ENCODE data around the gene TMPRSS2. TPM values are rescaled to one million over a fixed set of nuclear protein-coding genes. Genes with fewer than 3 reads are reported as not detected.

Gene TMPRSS2
- total RNA-seq, 3 donors from 2014 or later (not counting 1 experiment from before 2014, with no cell fraction given), result not detected

DNA sequence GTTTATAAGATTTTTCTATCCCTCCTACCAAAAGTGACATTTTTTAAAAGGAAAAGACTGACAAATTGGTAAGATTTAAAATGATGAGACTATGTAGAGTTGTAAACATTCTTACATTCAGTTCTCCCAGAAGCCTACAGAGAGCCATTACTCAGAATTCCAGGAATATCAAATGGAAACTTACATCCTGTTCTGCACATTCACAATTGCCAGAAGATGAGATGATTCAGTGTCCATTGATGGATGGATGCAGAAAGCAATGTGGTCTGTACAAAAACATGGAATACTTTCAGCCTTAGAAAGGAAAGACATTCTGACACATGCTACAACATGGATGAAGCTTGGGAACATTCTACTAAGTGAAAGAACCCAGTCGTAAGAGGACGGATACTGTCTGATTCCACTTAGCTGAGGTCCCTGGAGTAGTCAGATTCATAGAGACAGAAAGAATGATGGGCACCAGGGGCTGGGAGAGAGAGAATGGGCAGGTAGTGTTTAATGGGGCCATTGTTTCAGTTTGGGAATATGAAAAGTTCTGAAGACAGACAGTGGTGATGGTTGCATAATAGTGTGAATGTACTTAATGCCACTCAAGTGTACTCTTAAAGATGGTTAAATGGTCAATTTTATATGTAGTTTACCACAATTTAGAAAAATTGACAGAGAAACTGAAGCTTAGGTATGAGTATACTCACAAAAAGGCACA is 65.3 kb downstream of the TMPRSS2 start:
- no peaks in the 10 kb centered on the region for H3K4me1 Mint-ChIP-seq
- H3K36me3 ChIP-seq (ENCODE audit: control insufficient read depth, insufficient read depth, low read length), result peaks cover 76% of the 10 kb centered on the region
- no peak overlapping the region for H3K4me3 Mint-ChIP-seq
- 96% methylated on average over 2 of the region's 2 CpGs for WGBS (ENCODE audit: insufficient coverage)
- TF ChIP-seq, protein P1, sequence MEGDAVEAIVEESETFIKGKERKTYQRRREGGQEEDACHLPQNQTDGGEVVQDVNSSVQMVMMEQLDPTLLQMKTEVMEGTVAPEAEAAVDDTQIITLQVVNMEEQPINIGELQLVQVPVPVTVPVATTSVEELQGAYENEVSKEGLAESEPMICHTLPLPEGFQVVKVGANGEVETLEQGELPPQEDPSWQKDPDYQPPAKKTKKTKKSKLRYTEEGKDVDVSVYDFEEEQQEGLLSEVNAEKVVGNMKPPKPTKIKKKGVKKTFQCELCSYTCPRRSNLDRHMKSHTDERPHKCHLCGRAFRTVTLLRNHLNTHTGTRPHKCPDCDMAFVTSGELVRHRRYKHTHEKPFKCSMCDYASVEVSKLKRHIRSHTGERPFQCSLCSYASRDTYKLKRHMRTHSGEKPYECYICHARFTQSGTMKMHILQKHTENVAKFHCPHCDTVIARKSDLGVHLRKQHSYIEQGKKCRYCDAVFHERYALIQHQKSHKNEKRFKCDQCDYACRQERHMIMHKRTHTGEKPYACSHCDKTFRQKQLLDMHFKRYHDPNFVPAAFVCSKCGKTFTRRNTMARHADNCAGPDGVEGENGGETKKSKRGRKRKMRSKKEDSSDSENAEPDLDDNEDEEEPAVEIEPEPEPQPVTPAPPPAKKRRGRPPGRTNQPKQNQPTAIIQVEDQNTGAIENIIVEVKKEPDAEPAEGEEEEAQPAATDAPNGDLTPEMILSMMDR (IDR thresholded peaks at IDR 0.05), result no peak
- DNase-seq, result no peak
- H3K9me3 Mint-ChIP-seq, result no peaks in the 10 kb centered on the region
- intact Hi-C loops (cut with micrococcal nuclease), result no loop called here
- H3K36me3 Mint-ChIP-seq, result peaks cover 47% of the 10 kb centered on the region
- no peak overlapping the region for H3K27ac ChIP-seq (ENCODE audit: low read length)
- no peaks in the 10 kb centered on the region for H3K4me1 ChIP-seq (ENCODE audit: control insufficient read depth, insufficient read depth, low read length)
- no peak for ATAC-seq
- no peaks in the 10 kb centered on the region for H3K27me3 ChIP-seq (ENCODE audit: control insufficient read depth, insufficient read depth, low read length)
- H3K9me3 ChIP-seq (ENCODE audit: control insufficient read depth, insufficient read depth, low read length), result no peaks in the 10 kb centered on the region
- no peak overlapping the region for H3K27ac Mint-ChIP-seq
- no peak overlapping the region for H3K4me3 ChIP-seq (ENCODE audit: low read length)
- no peaks in the 10 kb centered on the region for H3K27me3 Mint-ChIP-seq (ENCODE audit: low read depth in 2 of 2)

DNA sequence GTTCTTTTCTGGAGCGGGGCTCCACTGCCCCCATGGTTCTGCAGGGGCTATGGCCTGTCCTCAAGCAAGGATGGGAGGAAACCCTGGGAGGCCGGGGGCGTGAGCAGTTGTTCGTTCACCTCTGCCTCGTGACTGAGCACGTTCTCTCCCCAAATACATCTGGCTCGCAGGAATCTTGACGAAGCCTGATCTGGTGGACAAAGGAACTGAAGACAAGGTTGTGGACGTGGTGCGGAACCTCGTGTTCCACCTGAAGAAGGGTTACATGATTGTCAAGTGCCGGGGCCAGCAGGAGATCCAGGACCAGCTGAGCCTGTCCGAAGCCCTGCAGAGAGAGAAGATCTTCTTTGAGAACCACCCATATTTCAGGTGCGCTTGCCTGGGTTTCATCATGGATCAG is 66.4 kb downstream of the TMPRSS2 start:
- no peaks in the 10 kb centered on the region for H3K9me3 Mint-ChIP-seq
- WGBS (ENCODE audit: insufficient coverage), result 98% methylated on average over 14 of the region's 14 CpGs
- DNase-seq (no peak), ATAC-seq (no peak)
- no peak overlapping the region for H3K27ac Mint-ChIP-seq
- TF ChIP-seq, protein P1 (IDR thresholded peaks at IDR 0.05), result no peak
- intact Hi-C loops (cut with micrococcal nuclease), result no loop called here
- Histone ChIP-seq H3K4me3 (ENCODE audit: low read length) (no peak overlapping the region), H3K4me1 (ENCODE audit: control insufficient read depth, insufficient read depth, low read length) (no peaks in the 10 kb centered on the region), H3K36me3 (ENCODE audit: control insufficient read depth, insufficient read depth, low read length) (peaks cover 78% of the 10 kb centered on the region), H3K27ac (ENCODE audit: low read length) (no peak overlapping the region), H3K27me3 (ENCODE audit: control insufficient read depth, insufficient read depth, low read length) (no peaks in the 10 kb centered on the region), H3K9me3 (ENCODE audit: control insufficient read depth, insufficient read depth, low read length) (no peaks in the 10 kb centered on the region)
- no peak overlapping the region for H3K4me3 Mint-ChIP-seq
- H3K36me3 Mint-ChIP-seq, result peaks cover 48% of the 10 kb centered on the region
- no peaks in the 10 kb centered on the region for H3K4me1 Mint-ChIP-seq
- no peaks in the 10 kb centered on the region for H3K27me3 Mint-ChIP-seq (ENCODE audit: low read depth in 2 of 2)

DNA sequence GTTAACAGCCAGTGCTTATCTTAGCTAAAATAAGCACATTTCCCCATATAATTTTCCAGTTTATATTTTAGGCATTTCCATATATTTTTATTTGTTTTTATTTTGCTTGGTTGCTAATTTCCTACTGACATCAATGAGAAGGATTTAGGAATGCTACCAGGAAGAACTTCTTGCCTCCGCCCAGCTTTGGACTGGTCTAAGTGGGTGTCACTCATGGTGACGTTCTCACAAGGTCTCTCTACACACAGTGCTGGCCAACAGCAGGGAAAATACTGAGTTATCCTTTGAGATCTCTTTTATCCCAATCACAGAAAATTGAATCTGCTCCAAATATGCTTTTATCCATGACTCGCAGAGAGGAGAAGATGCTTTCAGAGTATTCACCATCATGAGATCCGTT is 68.7 kb downstream of the TMPRSS2 start:
- H3K36me3 Mint-ChIP-seq, result peaks cover 60% of the 10 kb centered on the region

More for the DNA sequence above, 68.7 kb downstream of the TMPRSS2 start:
- Histone ChIP-seq H3K27ac (ENCODE audit: low read length) (no peak overlapping the region), H3K9me3 (ENCODE audit: control insufficient read depth, insufficient read depth, low read length) (no peaks in the 10 kb centered on the region), H3K27me3 (ENCODE audit: control insufficient read depth, insufficient read depth, low read length) (no peaks in the 10 kb centered on the region), H3K36me3 (ENCODE audit: control insufficient read depth, insufficient read depth, low read length) (peaks cover 80% of the 10 kb centered on the region), H3K4me1 (ENCODE audit: control insufficient read depth, insufficient read depth, low read length) (no peaks in the 10 kb centered on the region), H3K4me3 (ENCODE audit: low read length) (no peak overlapping the region)
- H3K4me1 Mint-ChIP-seq, result no peaks in the 10 kb centered on the region
- no peak overlapping the region for H3K27ac Mint-ChIP-seq
- ATAC-seq, result no peak
- no peak for DNase-seq
- 73% methylated on average over 4 of the region's 4 CpGs for WGBS (ENCODE audit: insufficient coverage)
- intact Hi-C loops (cut with micrococcal nuclease), result no loop called here
- TF ChIP-seq, protein P1 (IDR thresholded peaks at IDR 0.05), result no peak
- H3K4me3 Mint-ChIP-seq, result no peak overlapping the region
- H3K9me3 Mint-ChIP-seq, result peaks cover 0 to 3% of the 10 kb centered on the region in 2 donors
- H3K27me3 Mint-ChIP-seq (ENCODE audit: low read depth in 2 of 2), result no peaks in the 10 kb centered on the region

Measured in natural killer cell (primary cell).